Gastroesophageal sphincter (tissue), 4 donors: Measurements from ENCODE around the gene DNAI2. TPM values are rescaled to one million over a fixed set of nuclear protein-coding genes. Genes with fewer than 3 reads are reported as not detected.

Experiments
- ATAC-seq: fragments of 150-250 bp; one replicate; pipeline ENCODE4 v1.9.1; 2016; ENCODE audit warnings: mild to moderate bottlenecking, moderate library complexity
- H3K27ac ChIP-seq, 4 donors: fragments of 200-600 bp; sonication (generic) in 3 of 4; 1 replicate in 3 of 4; 2 replicates in 1 of 4; pipeline ENCODE4 v1.5.1; 2016 to 2019
- H3K27me3 ChIP-seq: fragments of 200-600 bp; sonication (generic); one replicate; pipeline ENCODE4 v1.5.1; 2019
- H3K36me3 ChIP-seq, 2 donors: fragments of 200-600 bp; sonication (generic); one replicate each; pipeline ENCODE4 v1.5.1; 2019; ENCODE audit warnings: control low read depth in 1 of 2
- H3K4me1 ChIP-seq, 3 donors: fragments of 200-600 bp; sonication (generic); 1 replicate in 2 of 3; 2 replicates in 1 of 3; pipeline ENCODE4 v1.5.1; 2016 to 2019; ENCODE audit warnings: control low read depth in 2 of 3
- H3K4me3 ChIP-seq, 2 donors: fragments of 200-600 bp; sonication (generic); one replicate each; pipeline ENCODE4 v1.5.1; 2019; ENCODE audit warnings: mild to moderate bottlenecking in 1 of 2, moderate library complexity in 1 of 2
- H3K9me3 ChIP-seq, 3 donors: fragments of 200-600 bp; sonication (generic); one replicate each; pipeline ENCODE4 v1.5.1; 2017 to 2019; ENCODE audit warnings: control low read depth in 2 of 3
- CTCF ChIP-seq, 4 experiments: fragments of 200-600 bp in 2 of 4; fragments of 450-650 bp in 2 of 4; sonication (generic) in 1 of 4; IDR thresholded peaks; one replicate each; pipeline ENCODE4 v1.5.1; 2017 to 2019; ENCODE audit warnings: antibody characterized with exemption in 4 of 4, mild to moderate bottlenecking in 2 of 4, moderate library complexity in 2 of 4
- EP300 ChIP-seq: sonication (generic); formaldehyde crosslinking; IDR thresholded peaks from one replicate; pipeline ENCODE4 v1.6.1; 2017; ENCODE audit warnings: antibody characterized with exemption, mild to moderate bottlenecking
- POLR2A ChIP-seq, 2 donors: fragments of 450-650 bp; IDR thresholded peaks; one replicate each; pipeline ENCODE4 v1.6.1; 2017; ENCODE audit warnings: antibody characterized with exemption in 2 of 2, mild to moderate bottlenecking in 2 of 2, moderate library complexity in 1 of 2
- POLR2AphosphoS5 ChIP-seq: sonication (generic); formaldehyde crosslinking; IDR thresholded peaks from one replicate; pipeline ENCODE4 v1.6.1; 2017; ENCODE audit warnings: antibody characterized with exemption
- WGBS, 2 donors: methylation state at CpG; one replicate each; pipeline ENCODE4 v1.1.5; 2018; ENCODE audit warnings: low coverage in 1 of 2; 5-methylcytosine and 5-hydroxymethylcytosine counted together
- total RNA-seq, 4 donors: library from RNA; depleted of rRNA; stranded (reverse); fragments of >200 nt; gene quantifications; one replicate each; pipeline ENCODE4 v1.1.0, GENCODE V29; 2016

Gene DNAI2
- total RNA-seq, 4 donors from 2014 or later = not detected

- TF ChIP-seq POLR2A (IDR thresholded peaks at IDR 0.05) (no peak), CTCF (IDR thresholded peaks at IDR 0.05) (no peak), POLR2AphosphoS5 (no peak), EP300 (no peak)
- Histone ChIP-seq H3K27me3 (peaks cover 62% of the 10 kb centered on the region), H3K9me3 (no peaks in the 10 kb centered on the region), H3K27ac (no peak overlapping the region), H3K36me3 (no peaks in the 10 kb centered on the region), H3K4me1 (peaks cover 0 to 23% (median 3%) of the 10 kb centered on the region in 3 donors), H3K4me3 (no peak overlapping the region)
- ATAC-seq = no peak
- 53% methylated on average over 2 of the region's 8 CpGs; no CpG with 5 or more reads in 1 of the 2 donors for WGBS, 2 donors
These were observed 5.5 kb upstream of the DNAI2 start for GRCh38 chr17:74268558-74268957.

GRCh38 chr17:74270333-74270732 lies 3.7 kb upstream of the DNAI2 start:
- no peak overlapping the region for H3K4me3 ChIP-seq
- peak; percentile 26 for TF ChIP-seq POLR2AphosphoS5
- no peak for TF ChIP-seq POLR2A (IDR thresholded peaks at IDR 0.05)
- no peak for TF ChIP-seq EP300
- TF ChIP-seq CTCF (IDR thresholded peaks at IDR 0.05) = no peak
- no peak overlapping the region for H3K27ac ChIP-seq
- 21 to 50% methylated on average over 3 to 10 of the region's 10 CpGs for WGBS, 2 donors
- no peaks in the 10 kb centered on the region for H3K9me3 ChIP-seq
- H3K27me3 ChIP-seq = peaks cover 80% of the 10 kb centered on the region
- H3K4me1 ChIP-seq = peaks cover 0 to 38% (median 3%) of the 10 kb centered on the region in 3 donors
- ATAC-seq = no peak
- H3K36me3 ChIP-seq = no peaks in the 10 kb centered on the region

- peaks cover 84% of the 10 kb centered on the region for H3K27me3 ChIP-seq
- peaks cover 0 to 47% (median 3%) of the 10 kb centered on the region in 3 donors for H3K4me1 ChIP-seq
- H3K9me3 ChIP-seq = no peaks in the 10 kb centered on the region
- ATAC-seq = no peak
- no CpG with 5 or more reads among the region's 3 CpGs for WGBS, 2 donors
- TF ChIP-seq POLR2AphosphoS5 (no peak), POLR2A (IDR thresholded peaks at IDR 0.05) (no peak), EP300 (no peak), CTCF (IDR thresholded peaks at IDR 0.05) (no peak)
- H3K27ac ChIP-seq = no peak overlapping the region
- H3K4me3 ChIP-seq = no peak overlapping the region
- H3K36me3 ChIP-seq = no peaks in the 10 kb centered on the region
These were observed 2.8 kb upstream of the DNAI2 start for GRCh38 chr17:74271281-74271680.

- Histone ChIP-seq H3K36me3 (no peaks in the 10 kb centered on the region), H3K9me3 (no peaks in the 10 kb centered on the region), H3K27ac (peak overlapping the region in 3 of 4 donors; percentile 26 to 51 (median 48)), H3K4me1 (peaks cover 0 to 54% (median 6%) of the 10 kb centered on the region in 3 donors), H3K27me3 (peaks cover 89% of the 10 kb centered on the region), H3K4me3 (no peak overlapping the region)
- no peak for ATAC-seq
- 25 to 53% methylated on average over 4 to 5 of the region's 13 CpGs for WGBS, 2 donors
- TF ChIP-seq EP300 (no peak), POLR2A (IDR thresholded peaks at IDR 0.05) (no peak), POLR2AphosphoS5 (no peak), CTCF (IDR thresholded peaks at IDR 0.05) (no peak)
These were observed 2.0 kb upstream of the DNAI2 start for GRCh38 chr17:74271901-74272561.

- Histone ChIP-seq H3K4me1 (peaks cover 0 to 60% (median 6%) of the 10 kb centered on the region in 3 donors), H3K4me3 (no peak overlapping the region), H3K27me3 (peaks cover 85% of the 10 kb centered on the region), H3K27ac (peak overlapping the region in 3 of 4 donors; percentile 26 to 51 (median 48)), H3K36me3 (no peaks in the 10 kb centered on the region), H3K9me3 (no peaks in the 10 kb centered on the region)
- peak; percentile 26 for ATAC-seq
- TF ChIP-seq POLR2A (IDR thresholded peaks at IDR 0.05) (no peak), CTCF (IDR thresholded peaks at IDR 0.05) (no peak), POLR2AphosphoS5 (no peak), EP300 (no peak)
- WGBS, 2 donors = 33 to 40% methylated on average over 1 to 9 of the region's 10 CpGs
These were observed 1.3 kb upstream of the DNAI2 start for GRCh38 chr17:74272731-74273201.
